Stomach (tissue), 9 donors: ENCODE data around the gene APH1B. TPM values are rescaled to one million over a fixed set of nuclear protein-coding genes. Genes with fewer than 3 reads are reported as not detected.
A peak's percentile ranks its signal among the peaks of the same experiment; 100 is the strongest.

Experiments used
- DNase-seq, 2 donors: peaks; one replicate each; pipeline versions ENCODE4 v3.0.0 to v3.0.0-alpha.2; 2013 to 2019
- H3K27ac ChIP-seq, 5 donors: fragments of 200-600 bp in 4 of 5; sonication (generic) in 4 of 5; one replicate each; pipeline ENCODE4 v1.5.1; 2013 to 2019; ENCODE audit warnings: mild to moderate bottlenecking in 1 of 5, moderate library complexity in 1 of 5
- H3K27me3 ChIP-seq, 3 donors: fragments of 200-600 bp; sonication (generic); one replicate each; pipeline ENCODE4 v1.5.1; 2017 to 2019; ENCODE audit warnings: mixed run types in 1 of 3
- H3K36me3 ChIP-seq, 4 donors: fragments of 200-600 bp; sonication (generic); 1 replicate in 3 of 4; 2 replicates in 1 of 4; pipeline ENCODE4 v1.5.1; 2016 to 2019
- H3K4me1 ChIP-seq, 4 donors: fragments of 200-600 bp; sonication (generic); one replicate each; pipeline ENCODE4 v1.5.1; 2016 to 2019
- H3K4me3 ChIP-seq, 4 donors: fragments of 200-600 bp; sonication (generic) in 3 of 4; one replicate each; pipeline ENCODE4 v1.5.1; 2016 to 2019; ENCODE audit warnings: mild to moderate bottlenecking in 1 of 4
- H3K9me3 ChIP-seq, 4 donors: fragments of 200-600 bp; sonication (generic); one replicate each; pipeline ENCODE4 v1.5.1; 2016 to 2019
- CTCF ChIP-seq, 7 experiments: fragments of 450-650 bp in 4 of 7; fragments of 200-600 bp in 3 of 7; sonication (generic) in 3 of 7; IDR thresholded peaks; one replicate each; pipeline ENCODE4 v1.5.1; 2016 to 2019; ENCODE audit warnings: antibody characterized with exemption in 7 of 7, control low read depth in 2 of 7, mild to moderate bottlenecking in 1 of 7
- EP300 ChIP-seq: sonication (generic); formaldehyde crosslinking; IDR thresholded peaks from one replicate; pipeline ENCODE4 v1.6.1; 2017; ENCODE audit warnings: antibody characterized with exemption
- POLR2A ChIP-seq, 4 donors: fragments of 450-650 bp; IDR thresholded peaks; one replicate each; pipeline ENCODE4 v1.6.1; 2016; ENCODE audit warnings: antibody characterized with exemption in 4 of 4, control low read depth in 2 of 4, mild to moderate bottlenecking in 1 of 4, moderate library complexity in 1 of 4
- POLR2AphosphoS5 ChIP-seq, 3 donors: sonication (generic); formaldehyde crosslinking; IDR thresholded peaks; one replicate each; pipeline ENCODE4 v1.6.1; 2016; ENCODE audit warnings: antibody characterized with exemption in 3 of 3
- WGBS, 5 donors: extraction: QIAGEN DNeasy Blood & Tissue Kit in 3 of 5; methylation state at CpG; one replicate each; pipeline versions ENCODE4 v1.1.5 to v1.1.7; 2013 to 2018; 5-methylcytosine and 5-hydroxymethylcytosine counted together
- intact Hi-C: fragments of 100-400 bp; cut with DNase I; formaldehyde crosslinking; loops from one replicate; pipeline ENCODE4 v1.15.1; 2023; ENCODE audit warnings: low total_unique reads
- polyA plus RNA-seq, 3 donors: library from polyadenylated mRNA; stranded (reverse); fragments of 200-250 nt; gene quantifications; one replicate each; pipeline ENCODE4 v1.2.3, GENCODE V29; 2013
- total RNA-seq, 5 donors: library from RNA; depleted of rRNA; stranded (reverse); fragments of >200 nt; gene quantifications; one replicate each; pipeline versions ENCODE4 v1.1.0 to v1.2.3, GENCODE V29; 2014 to 2016
- donor health status: healthy with polysubstance abuse.
- donor health status: Bipolar disorder and iron deficiency.
- donor health status: healthy.

The APH1B gene
- total and polyA plus RNA-seq, 8 donors, result 0.45 to 23.5 (median 3.3) TPM

GRCh38 chr15:63349621-63350020 is 72.2 kb downstream of the APH1B start:
- WGBS, 5 donors, result 86 to 95% (median 89%) methylated on average over 5 of the region's 5 CpGs
- H3K4me3 ChIP-seq, result no peak overlapping the region
- no peaks in the 10 kb centered on the region for H3K27me3 ChIP-seq
- TF ChIP-seq POLR2A (IDR thresholded peaks at IDR 0.05) (no peak), EP300 (no peak), CTCF (IDR thresholded peaks at IDR 0.05) (no peak), POLR2AphosphoS5 (IDR thresholded peaks at IDR 0.05) (no peak)
- no peaks in the 10 kb centered on the region for H3K36me3 ChIP-seq
- no peak overlapping the region for H3K27ac ChIP-seq
- no peaks in the 10 kb centered on the region for H3K9me3 ChIP-seq
- DNase-seq, result no peak
- H3K4me1 ChIP-seq, result peaks cover 0 to 13% (median 10%) of the 10 kb centered on the region in 4 donors
- intact Hi-C loops, result no loop called here

DNA sequence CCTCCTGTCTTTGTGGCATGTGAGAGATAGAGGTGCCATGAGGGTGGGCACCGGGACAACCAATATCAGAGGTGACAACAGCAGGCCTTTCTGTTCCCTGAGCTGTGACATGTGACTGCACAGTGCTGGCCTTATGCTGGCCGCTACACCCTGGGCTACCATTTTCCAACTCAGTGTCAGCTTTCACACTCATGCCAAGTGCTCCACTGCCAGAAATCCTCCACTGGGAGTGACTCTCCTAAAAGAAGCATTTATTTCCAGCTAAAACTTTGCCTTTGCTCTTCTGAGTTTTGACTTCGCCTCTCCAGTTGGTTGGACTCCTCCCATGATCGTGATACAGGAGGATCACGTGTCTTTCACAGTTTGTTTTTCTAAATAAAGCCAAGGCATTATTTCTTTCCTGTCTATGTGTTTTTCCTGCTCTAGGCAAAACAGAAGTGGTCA is 72.8 kb downstream of the APH1B start:
- no peaks in the 10 kb centered on the region for H3K9me3 ChIP-seq
- no peak overlapping the region for H3K4me3 ChIP-seq
- no peaks in the 10 kb centered on the region for H3K36me3 ChIP-seq
- DNase-seq, result peak in 1 of 2 donors; percentile 61
- TF ChIP-seq POLR2A (IDR thresholded peaks at IDR 0.05) (no peak), EP300 (no peak), CTCF (IDR thresholded peaks at IDR 0.05) (no peak), POLR2AphosphoS5 (IDR thresholded peaks at IDR 0.05) (no peak)
- H3K27ac ChIP-seq, result no peak overlapping the region
- intact Hi-C loops, result no loop called here
- 64 to 82% (median 77%) methylated on average over 5 of the region's 5 CpGs for WGBS, 5 donors
- H3K4me1 ChIP-seq, result peaks cover 0 to 13% (median 10%) of the 10 kb centered on the region in 4 donors
- no peaks in the 10 kb centered on the region for H3K27me3 ChIP-seq

DNA sequence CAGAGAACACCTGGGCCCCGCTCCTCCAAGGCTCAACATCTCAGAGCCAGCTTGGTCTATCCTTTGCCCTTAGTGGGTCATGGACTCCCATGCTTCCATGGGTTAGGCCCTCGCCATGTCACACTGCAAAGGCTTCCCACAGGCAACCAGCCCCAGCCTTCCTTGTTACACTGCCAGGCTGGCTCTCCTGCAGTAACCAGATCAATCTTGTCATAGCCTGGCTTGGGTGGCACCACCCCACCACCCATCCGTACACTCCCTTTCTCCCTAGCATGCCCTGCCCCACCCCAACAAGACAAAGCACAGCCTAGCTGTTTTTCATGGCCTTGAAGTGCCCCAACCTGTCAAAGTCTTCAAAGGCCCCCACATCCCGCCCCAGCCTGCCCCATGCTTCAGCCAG is 73.8 kb downstream of the APH1B start:
- DNase-seq, result no peak
- Histone ChIP-seq H3K4me3 (no peak overlapping the region), H3K27ac (no peak overlapping the region), H3K4me1 (peaks cover 0 to 13% (median 10%) of the 10 kb centered on the region in 4 donors), H3K9me3 (no peaks in the 10 kb centered on the region), H3K27me3 (no peaks in the 10 kb centered on the region), H3K36me3 (no peaks in the 10 kb centered on the region)
- TF ChIP-seq EP300, result no peak
- no peak for TF ChIP-seq POLR2A (IDR thresholded peaks at IDR 0.05)
- TF ChIP-seq POLR2AphosphoS5 (IDR thresholded peaks at IDR 0.05), result no peak
- TF ChIP-seq CTCF (IDR thresholded peaks at IDR 0.05), result no peak
- intact Hi-C loops, result no loop called here
- WGBS, 5 donors, result 79 to 96% (median 90%) methylated on average over 4 of the region's 4 CpGs

GRCh38 chr15:63352808-63353207 is 75.4 kb downstream of the APH1B start:
- intact Hi-C loops, result no loop called here
- H3K4me3 ChIP-seq, result no peak overlapping the region
- no peak for DNase-seq
- 85 to 92% (median 88%) methylated on average over 4 of the region's 4 CpGs for WGBS, 5 donors
- peaks cover 0 to 13% (median 10%) of the 10 kb centered on the region in 4 donors for H3K4me1 ChIP-seq
- TF ChIP-seq POLR2AphosphoS5 (IDR thresholded peaks at IDR 0.05), result no peak
- no peak for TF ChIP-seq CTCF (IDR thresholded peaks at IDR 0.05)
- no peak for TF ChIP-seq EP300
- no peak for TF ChIP-seq POLR2A (IDR thresholded peaks at IDR 0.05)
- H3K36me3 ChIP-seq, result no peaks in the 10 kb centered on the region
- H3K9me3 ChIP-seq, result no peaks in the 10 kb centered on the region
- H3K27me3 ChIP-seq, result no peaks in the 10 kb centered on the region
- H3K27ac ChIP-seq, result no peak overlapping the region
